ENCODE data around the gene KCNC4.

KCNC4 gene

GRCh38 chr1:110240476-110241210, 30.5 kb downstream of the KCNC4 start:
- no peak for DNase-seq (ENCODE audit: low read depth)
- no peak for TF ChIP-seq CTCF (IDR thresholded peaks at IDR 0.05; ENCODE audit: low read depth, low read length, missing control alignments)
- H3K4me3 ChIP-seq (ENCODE audit: low read depth, low read length), result no peak overlapping the region
- in situ Hi-C loops (cut with HindIII; ENCODE audit: low sequenced_read_pairs), result no loop called here

GRCh38 chr1:110241516-110241915, 31.4 kb downstream of the KCNC4 start:
- H3K4me3 ChIP-seq (ENCODE audit: low read depth, low read length), result no peak overlapping the region
- in situ Hi-C loops (cut with HindIII; ENCODE audit: low sequenced_read_pairs), result no loop called here

GRCh38 chr1:110242062-110242461, 31.9 kb downstream of the KCNC4 start:
- in situ Hi-C loops (cut with HindIII; ENCODE audit: low sequenced_read_pairs), result no loop called here
- no peak for DNase-seq (ENCODE audit: low read depth)
- TF ChIP-seq CTCF (IDR thresholded peaks at IDR 0.05; ENCODE audit: low read depth, low read length, missing control alignments), result no peak
- H3K4me3 ChIP-seq (ENCODE audit: low read depth, low read length), result no peak overlapping the region

More at GRCh38 chr1:110241516-110241915, 31.4 kb downstream of the KCNC4 start:
- TF ChIP-seq CTCF (IDR thresholded peaks at IDR 0.05; ENCODE audit: low read depth, low read length, missing control alignments), result no peak
- DNase-seq (ENCODE audit: low read depth), result no peak

DNA sequence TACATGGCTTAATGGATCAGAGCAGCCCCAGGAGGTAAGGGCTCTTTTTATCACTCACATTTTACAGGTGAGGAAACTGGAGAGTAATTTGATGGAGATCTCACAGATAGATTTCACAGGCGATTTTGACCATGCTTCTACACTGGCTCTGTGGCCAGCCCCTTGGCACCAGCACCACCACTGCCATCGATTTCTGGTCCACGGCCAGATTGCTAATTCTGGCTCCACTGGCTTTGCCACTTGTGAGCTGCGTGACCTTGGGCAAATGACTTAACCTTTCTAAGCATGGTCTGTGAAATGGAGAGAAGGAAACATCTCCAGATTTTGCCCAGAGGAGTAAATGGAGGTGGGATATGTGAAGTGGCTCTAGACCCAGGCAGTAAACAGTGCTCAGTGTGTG, 32.6 kb downstream of the KCNC4 start:
- DNase-seq (ENCODE audit: low read depth), result no peak
- no peak overlapping the region for H3K4me3 ChIP-seq (ENCODE audit: low read depth, low read length)
- TF ChIP-seq CTCF (IDR thresholded peaks at IDR 0.05; ENCODE audit: low read depth, low read length, missing control alignments), result no peak
- in situ Hi-C loops (cut with HindIII; ENCODE audit: low sequenced_read_pairs), result no loop called here

- TF ChIP-seq CTCF (IDR thresholded peaks at IDR 0.05; ENCODE audit: low read depth, low read length, missing control alignments), result no peak
- no peak overlapping the region for H3K4me3 ChIP-seq (ENCODE audit: low read depth, low read length)
- DNase-seq (ENCODE audit: low read depth), result no peak
- in situ Hi-C loops (cut with HindIII; ENCODE audit: low sequenced_read_pairs), result no loop called here
Measured at GRCh38 chr1:110243146-110243545, 33.0 kb downstream of the KCNC4 start.

GRCh38 chr1:110243574-110243973, 33.5 kb downstream of the KCNC4 start:
- no peak for TF ChIP-seq CTCF (IDR thresholded peaks at IDR 0.05; ENCODE audit: low read depth, low read length, missing control alignments)
- in situ Hi-C loops (cut with HindIII; ENCODE audit: low sequenced_read_pairs), result no loop called here
- H3K4me3 ChIP-seq (ENCODE audit: low read depth, low read length), result no peak overlapping the region
- DNase-seq (ENCODE audit: low read depth), result no peak
